Measurements from ENCODE around the gene SFT2D3. TPM values are rescaled to one million over a fixed set of nuclear protein-coding genes. Genes with fewer than 3 reads are reported as not detected.
A peak's percentile ranks its signal among the peaks of the same experiment; 100 is the strongest.

The SFT2D3 gene
- total RNA-seq, 1 donor from 2014 or later: 7.1 TPM

DNA sequence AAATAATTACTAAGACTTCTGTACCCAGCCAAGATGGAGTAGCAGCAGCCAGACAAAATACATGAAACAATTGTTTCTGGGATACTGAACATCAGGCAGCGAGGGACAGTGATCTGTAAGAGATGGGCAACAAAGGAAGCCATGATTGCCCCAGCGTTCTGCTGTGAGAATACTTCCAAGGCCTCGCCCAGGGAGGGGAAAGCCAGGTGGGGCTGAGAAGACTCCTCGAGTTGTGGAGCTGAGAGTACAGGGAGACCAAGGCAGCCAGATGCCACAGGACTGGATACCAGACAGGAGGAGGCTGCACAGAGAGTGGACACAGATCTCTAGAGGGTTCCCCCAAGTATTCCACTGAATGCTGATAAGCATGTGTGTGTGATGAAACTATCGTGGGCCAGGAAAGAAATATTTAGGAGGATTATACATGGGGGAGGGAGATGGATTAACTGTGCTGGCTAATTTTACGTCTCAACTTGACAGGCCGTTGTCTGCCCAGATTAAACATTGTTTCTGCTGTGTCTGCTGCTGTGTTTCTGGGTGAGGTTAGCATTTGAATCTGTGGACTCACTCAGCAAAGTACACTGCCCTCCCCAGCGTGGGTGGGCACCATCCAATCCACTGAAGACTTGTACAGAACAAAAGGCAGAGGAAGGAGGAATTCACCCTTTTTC, 15.8 kb upstream of the SFT2D3 start:
- Mint-ChIP-seq H3K4me3 (ENCODE audit: unreplicated experiment) (no peak overlapping the region), H3K36me3 (ENCODE audit: low read depth) (no peaks in the 10 kb centered on the region), H3K9me3 (ENCODE audit: low read depth) (peaks cover 10% of the 10 kb centered on the region), H3K27me3 (ENCODE audit: low read depth) (no peaks in the 10 kb centered on the region), H3K4me1 (ENCODE audit: low read depth) (peaks cover 30% of the 10 kb centered on the region), H3K27ac (ENCODE audit: unreplicated experiment) (no peak overlapping the region)
- TF ChIP-seq, protein P1, sequence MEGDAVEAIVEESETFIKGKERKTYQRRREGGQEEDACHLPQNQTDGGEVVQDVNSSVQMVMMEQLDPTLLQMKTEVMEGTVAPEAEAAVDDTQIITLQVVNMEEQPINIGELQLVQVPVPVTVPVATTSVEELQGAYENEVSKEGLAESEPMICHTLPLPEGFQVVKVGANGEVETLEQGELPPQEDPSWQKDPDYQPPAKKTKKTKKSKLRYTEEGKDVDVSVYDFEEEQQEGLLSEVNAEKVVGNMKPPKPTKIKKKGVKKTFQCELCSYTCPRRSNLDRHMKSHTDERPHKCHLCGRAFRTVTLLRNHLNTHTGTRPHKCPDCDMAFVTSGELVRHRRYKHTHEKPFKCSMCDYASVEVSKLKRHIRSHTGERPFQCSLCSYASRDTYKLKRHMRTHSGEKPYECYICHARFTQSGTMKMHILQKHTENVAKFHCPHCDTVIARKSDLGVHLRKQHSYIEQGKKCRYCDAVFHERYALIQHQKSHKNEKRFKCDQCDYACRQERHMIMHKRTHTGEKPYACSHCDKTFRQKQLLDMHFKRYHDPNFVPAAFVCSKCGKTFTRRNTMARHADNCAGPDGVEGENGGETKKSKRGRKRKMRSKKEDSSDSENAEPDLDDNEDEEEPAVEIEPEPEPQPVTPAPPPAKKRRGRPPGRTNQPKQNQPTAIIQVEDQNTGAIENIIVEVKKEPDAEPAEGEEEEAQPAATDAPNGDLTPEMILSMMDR (IDR thresholded peaks at IDR 0.05): no peak
- no peak for DNase-seq (ENCODE audit: low spot score)

DNA sequence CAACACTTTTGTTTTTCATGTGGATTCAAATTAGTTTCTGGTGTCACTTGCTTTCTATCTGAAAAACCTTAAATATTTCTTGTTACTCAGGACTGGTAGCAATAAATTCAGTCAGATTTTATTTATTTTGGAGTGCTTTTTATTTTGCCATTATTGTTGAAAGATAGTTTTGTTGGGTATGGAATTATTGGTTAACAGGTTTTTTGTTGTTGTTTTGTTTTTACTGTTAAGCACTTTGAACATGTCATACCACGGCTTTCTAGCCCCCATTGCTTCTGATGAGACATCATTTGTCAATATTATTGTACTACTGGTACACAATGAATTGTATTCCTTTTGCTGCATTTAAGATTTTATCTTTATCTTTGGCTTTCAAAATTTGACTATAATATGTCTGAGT, 12.9 kb upstream of the SFT2D3 start:
- Mint-ChIP-seq H3K4me3 (ENCODE audit: unreplicated experiment) (no peak overlapping the region), H3K9me3 (ENCODE audit: low read depth) (peaks cover 18% of the 10 kb centered on the region), H3K4me1 (ENCODE audit: low read depth) (peaks cover 10% of the 10 kb centered on the region), H3K27me3 (ENCODE audit: low read depth) (no peaks in the 10 kb centered on the region), H3K36me3 (ENCODE audit: low read depth) (peaks cover 5% of the 10 kb centered on the region), H3K27ac (ENCODE audit: unreplicated experiment) (no peak overlapping the region)
- TF ChIP-seq, protein P1 (IDR thresholded peaks at IDR 0.05): no peak
- no peak for DNase-seq (ENCODE audit: low spot score)

DNA sequence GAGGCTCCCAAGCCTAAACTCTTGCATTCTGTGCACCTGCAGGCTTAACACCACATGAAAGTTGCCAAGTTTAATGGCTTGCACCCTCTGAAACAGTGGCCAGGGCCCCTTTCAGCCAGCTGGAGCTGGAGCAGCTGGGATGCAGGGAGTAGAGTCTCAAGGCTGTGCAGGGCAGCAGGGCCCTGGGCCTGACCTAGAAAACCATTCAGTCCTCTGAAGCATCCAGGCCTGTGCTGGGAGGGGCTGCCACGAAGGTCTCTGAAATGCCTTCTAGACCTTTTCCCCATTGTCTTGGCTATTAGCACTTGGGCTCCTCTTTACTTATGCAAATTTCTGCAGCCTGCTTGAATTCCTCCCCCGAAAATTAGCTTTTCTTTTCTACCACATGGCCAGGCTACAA, 10.6 kb upstream of the SFT2D3 start:
- no peak for DNase-seq (ENCODE audit: low spot score)

DNA sequence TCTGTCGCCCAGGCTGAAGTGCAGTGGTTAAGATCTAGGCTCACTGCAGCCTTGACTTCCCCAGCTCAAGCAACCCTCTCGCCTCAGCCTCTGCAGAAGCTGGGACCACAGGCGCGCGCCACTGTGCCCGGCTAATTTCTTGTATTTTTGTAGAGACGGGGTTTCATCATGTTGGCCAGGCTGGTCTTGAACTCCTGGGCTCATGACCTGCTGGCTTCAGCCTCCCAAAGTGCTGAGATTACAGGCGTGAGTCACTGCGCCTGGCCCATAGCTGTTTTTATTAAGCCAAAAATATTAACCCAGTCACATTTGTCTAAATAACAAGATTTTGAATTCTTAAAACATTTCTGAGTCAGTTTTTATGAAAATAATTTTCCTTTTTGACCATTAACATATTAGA, 6.3 kb upstream of the SFT2D3 start:
- no peaks in the 10 kb centered on the region for H3K27me3 Mint-ChIP-seq (ENCODE audit: low read depth)
- H3K36me3 Mint-ChIP-seq (ENCODE audit: low read depth): peaks cover 8% of the 10 kb centered on the region
- H3K4me3 Mint-ChIP-seq (ENCODE audit: unreplicated experiment): no peak overlapping the region
- H3K27ac Mint-ChIP-seq (ENCODE audit: unreplicated experiment): peak overlapping the region; percentile 70
- DNase-seq (ENCODE audit: low spot score): no peak
- TF ChIP-seq, protein P1 (IDR thresholded peaks at IDR 0.05): no peak
- H3K4me1 Mint-ChIP-seq (ENCODE audit: low read depth): no peaks in the 10 kb centered on the region
- peaks cover 10% of the 10 kb centered on the region for H3K9me3 Mint-ChIP-seq (ENCODE audit: low read depth)

More for the DNA sequence above, 10.6 kb upstream of the SFT2D3 start:
- H3K4me1 Mint-ChIP-seq (ENCODE audit: low read depth): no peaks in the 10 kb centered on the region
- no peak overlapping the region for H3K4me3 Mint-ChIP-seq (ENCODE audit: unreplicated experiment)
- no peak overlapping the region for H3K27ac Mint-ChIP-seq (ENCODE audit: unreplicated experiment)
- H3K36me3 Mint-ChIP-seq (ENCODE audit: low read depth): peaks cover 5% of the 10 kb centered on the region
- H3K27me3 Mint-ChIP-seq (ENCODE audit: low read depth): no peaks in the 10 kb centered on the region
- H3K9me3 Mint-ChIP-seq (ENCODE audit: low read depth): peaks cover 18% of the 10 kb centered on the region
- TF ChIP-seq, protein P1 (IDR thresholded peaks at IDR 0.05): no peak

DNA sequence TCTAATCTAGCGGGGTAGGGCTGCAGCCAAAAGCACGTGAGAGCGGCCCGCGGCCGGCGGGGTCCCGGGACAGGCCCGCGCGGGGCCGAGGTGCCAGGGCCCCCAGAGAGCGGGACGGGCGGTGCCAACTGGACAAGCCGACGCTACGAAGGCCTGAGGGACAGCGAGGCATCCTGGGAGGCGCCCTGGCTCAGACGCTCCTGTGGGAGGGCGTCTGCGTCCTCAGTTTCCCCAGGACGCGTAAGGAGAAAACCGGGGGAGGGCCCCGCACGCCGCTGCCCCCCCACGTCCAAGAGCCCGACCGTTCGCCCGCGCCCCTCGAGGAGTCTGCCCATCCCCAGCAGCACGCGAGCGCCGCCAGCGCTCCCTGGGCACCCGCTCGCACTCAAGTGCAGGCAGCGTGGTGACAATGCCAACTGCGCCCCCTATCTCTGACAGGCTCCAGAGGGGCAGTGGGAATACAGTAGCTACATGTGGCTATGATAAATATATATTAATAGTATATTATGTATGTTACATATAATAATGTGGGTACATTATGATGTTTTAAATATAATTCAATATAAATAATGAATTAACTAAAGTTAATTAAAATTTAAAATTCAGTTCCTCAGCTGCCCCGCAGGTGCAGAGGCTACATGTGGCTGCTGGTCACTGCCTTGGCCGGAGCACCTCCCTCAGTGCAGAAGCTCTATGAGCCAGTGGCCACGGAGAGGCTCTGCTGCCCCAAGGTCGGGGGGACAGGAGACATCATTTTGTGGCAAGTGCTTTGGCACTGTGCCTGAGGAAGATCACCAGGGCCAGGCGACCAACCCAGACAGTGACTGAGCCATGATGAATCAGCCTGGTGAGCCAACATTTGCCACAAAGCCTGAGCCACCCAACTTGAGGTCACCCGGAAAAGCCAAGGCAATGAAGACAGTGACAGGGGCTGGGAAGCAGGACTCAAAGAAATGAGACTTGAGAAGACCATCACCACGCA, 5.5 kb upstream of the SFT2D3 start:
- TF ChIP-seq, protein P1 (IDR thresholded peaks at IDR 0.05): peak; percentile 82
- peaks cover 7% of the 10 kb centered on the region for H3K4me1 Mint-ChIP-seq (ENCODE audit: low read depth)

More for the DNA sequence above, 5.5 kb upstream of the SFT2D3 start:
- Mint-ChIP-seq H3K27ac (ENCODE audit: unreplicated experiment) (no peak overlapping the region), H3K27me3 (ENCODE audit: low read depth) (no peaks in the 10 kb centered on the region), H3K9me3 (ENCODE audit: low read depth) (peaks cover 8% of the 10 kb centered on the region), H3K36me3 (ENCODE audit: low read depth) (peaks cover 8% of the 10 kb centered on the region), H3K4me3 (ENCODE audit: unreplicated experiment) (peak overlapping the region; percentile 41)
- no peak for DNase-seq (ENCODE audit: low spot score)

Measured in chondrocyte (in vitro differentiated cells).